ENCODE measurements around the gene NDUFS7. TPM values are rescaled to one million over a fixed set of nuclear protein-coding genes. Genes with fewer than 3 reads are reported as not detected.

Gene NDUFS7
- total RNA-seq (264 and 266 TPM in 2 replicates), polyA plus RNA-seq (455 and 472 TPM in 2 replicates)

DNA sequence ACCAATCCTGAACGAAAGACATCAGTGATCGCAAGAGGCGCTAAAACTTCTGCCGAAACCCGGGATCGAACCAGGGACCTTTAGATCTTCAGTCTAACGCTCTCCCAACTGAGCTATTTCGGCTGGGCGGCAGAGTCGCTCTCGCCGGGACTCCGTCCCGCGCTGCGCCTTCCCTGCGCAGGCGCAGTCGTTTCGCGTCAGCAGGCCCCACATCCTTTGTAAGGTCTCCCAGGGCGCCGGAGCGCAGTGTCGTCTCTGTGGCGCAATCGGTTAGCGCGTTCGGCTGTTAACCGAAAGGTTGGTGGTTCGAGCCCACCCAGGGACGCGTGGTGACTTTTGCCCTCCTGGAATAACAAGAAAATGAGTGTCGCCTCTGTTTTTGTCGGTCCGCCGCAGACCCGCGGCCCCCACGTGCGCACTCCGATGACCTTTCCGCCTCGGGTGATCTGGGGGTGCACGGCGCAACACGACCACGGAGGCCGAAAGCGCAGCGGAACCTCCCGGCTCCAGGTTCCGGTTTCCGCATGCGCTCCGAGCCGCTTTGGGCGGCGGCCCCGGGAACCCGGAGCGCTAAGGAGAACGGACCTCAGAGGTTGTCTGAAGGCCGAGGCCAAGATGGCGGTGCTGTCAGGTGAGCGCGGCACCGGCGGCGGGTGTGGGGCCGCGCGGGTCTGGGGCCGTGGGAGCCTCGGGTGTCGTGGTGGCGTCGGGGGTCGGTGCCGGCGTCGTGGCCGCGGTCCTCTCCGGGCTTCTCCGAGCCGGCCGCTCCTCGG lies at the start of gene NDUFS7:
Gene NDUFS7, plus strand, starts transcription at position 596 of the 773 bp plus-strand sequence. Its CDS starts 20 bp downstream, at position 616.
- Histone ChIP-seq H3K36me3 (no peaks in the 10 kb centered on the region), H3K27me3 (no peaks in the 10 kb centered on the region), H3K9me3 (ENCODE audit: low read depth) (no peaks in the 10 kb centered on the region), H3K4me3 (peak within 1 kb of the TSS; percentile 98), H3K27ac (peak within 1 kb of the TSS; percentile 95), H3K4me1 (ENCODE audit: low read depth) (peaks cover 5% of the 10 kb centered on the region)
- peak; percentile 93 to 95 for DNase-seq (ENCODE audit: low read depth in 1 of 2, low spot score in 1 of 2)
- TF ChIP-seq, protein P1, sequence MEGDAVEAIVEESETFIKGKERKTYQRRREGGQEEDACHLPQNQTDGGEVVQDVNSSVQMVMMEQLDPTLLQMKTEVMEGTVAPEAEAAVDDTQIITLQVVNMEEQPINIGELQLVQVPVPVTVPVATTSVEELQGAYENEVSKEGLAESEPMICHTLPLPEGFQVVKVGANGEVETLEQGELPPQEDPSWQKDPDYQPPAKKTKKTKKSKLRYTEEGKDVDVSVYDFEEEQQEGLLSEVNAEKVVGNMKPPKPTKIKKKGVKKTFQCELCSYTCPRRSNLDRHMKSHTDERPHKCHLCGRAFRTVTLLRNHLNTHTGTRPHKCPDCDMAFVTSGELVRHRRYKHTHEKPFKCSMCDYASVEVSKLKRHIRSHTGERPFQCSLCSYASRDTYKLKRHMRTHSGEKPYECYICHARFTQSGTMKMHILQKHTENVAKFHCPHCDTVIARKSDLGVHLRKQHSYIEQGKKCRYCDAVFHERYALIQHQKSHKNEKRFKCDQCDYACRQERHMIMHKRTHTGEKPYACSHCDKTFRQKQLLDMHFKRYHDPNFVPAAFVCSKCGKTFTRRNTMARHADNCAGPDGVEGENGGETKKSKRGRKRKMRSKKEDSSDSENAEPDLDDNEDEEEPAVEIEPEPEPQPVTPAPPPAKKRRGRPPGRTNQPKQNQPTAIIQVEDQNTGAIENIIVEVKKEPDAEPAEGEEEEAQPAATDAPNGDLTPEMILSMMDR (IDR thresholded peaks at IDR 0.05; ENCODE audit: low read depth, low read length), result peak; percentile 17

GRCh38 chr19:1336079-1336684 lies 47.5 kb upstream of the NDUFS7 start:
- TF ChIP-seq, protein P1 (IDR thresholded peaks at IDR 0.05; ENCODE audit: low read depth, low read length), result no peak
- no peaks in the 10 kb centered on the region for H3K9me3 ChIP-seq (ENCODE audit: low read depth)
- H3K4me1 ChIP-seq (ENCODE audit: low read depth), result peaks cover 4% of the 10 kb centered on the region
- no peak overlapping the region for H3K4me3 ChIP-seq
- H3K27me3 ChIP-seq, result no peaks in the 10 kb centered on the region
- DNase-seq (ENCODE audit: low read depth in 1 of 2, low spot score in 1 of 2), result no peak
- H3K36me3 ChIP-seq, result no peaks in the 10 kb centered on the region
- no peak overlapping the region for H3K27ac ChIP-seq

- TF ChIP-seq, protein P1 (IDR thresholded peaks at IDR 0.05; ENCODE audit: low read depth, low read length), result no peak
- H3K9me3 ChIP-seq (ENCODE audit: low read depth), result no peaks in the 10 kb centered on the region
- no peaks in the 10 kb centered on the region for H3K27me3 ChIP-seq
- H3K4me3 ChIP-seq, result no peak overlapping the region
- H3K36me3 ChIP-seq, result no peaks in the 10 kb centered on the region
- H3K27ac ChIP-seq, result no peak overlapping the region
- H3K4me1 ChIP-seq (ENCODE audit: low read depth), result no peaks in the 10 kb centered on the region
- no peak for DNase-seq (ENCODE audit: low read depth in 1 of 2, low spot score in 1 of 2)
These were observed 42.8 kb upstream of the NDUFS7 start for GRCh38 chr19:1340681-1341469.

- TF ChIP-seq, protein P1 (IDR thresholded peaks at IDR 0.05; ENCODE audit: low read depth, low read length), result no peak
- Histone ChIP-seq H3K27me3 (no peaks in the 10 kb centered on the region), H3K4me3 (no peak overlapping the region), H3K27ac (no peak overlapping the region), H3K36me3 (no peaks in the 10 kb centered on the region), H3K9me3 (ENCODE audit: low read depth) (no peaks in the 10 kb centered on the region), H3K4me1 (ENCODE audit: low read depth) (no peaks in the 10 kb centered on the region)
- peak in 1 of 2 donors; percentile 50 for DNase-seq (ENCODE audit: low read depth in 1 of 2, low spot score in 1 of 2)
These were observed 40.7 kb upstream of the NDUFS7 start for GRCh38 chr19:1343041-1343440.

DNA sequence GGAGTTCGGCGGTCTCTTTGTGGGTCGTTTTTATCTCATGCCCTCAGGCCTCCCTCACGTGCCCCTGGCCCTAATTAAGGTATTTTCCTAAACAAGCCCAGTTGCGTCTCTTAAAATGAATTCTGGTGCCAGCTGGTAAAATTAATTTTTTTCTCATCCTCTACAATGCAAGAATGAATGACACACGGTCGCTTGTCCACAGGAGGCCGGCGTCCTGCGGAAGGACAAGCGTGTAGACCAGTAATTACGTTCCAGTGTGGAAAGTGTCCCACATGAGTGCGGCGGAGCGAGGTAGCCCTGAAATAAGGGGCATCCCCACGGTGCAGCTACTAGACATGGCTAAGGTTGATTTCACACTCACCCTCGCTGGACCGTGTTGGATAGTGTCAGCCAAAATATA lies 34.5 kb upstream of the NDUFS7 start:
- H3K27ac ChIP-seq, result no peak overlapping the region
- DNase-seq (ENCODE audit: low read depth in 1 of 2, low spot score in 1 of 2), result no peak

More for the DNA sequence above, 34.5 kb upstream of the NDUFS7 start:
- TF ChIP-seq, protein P1 (IDR thresholded peaks at IDR 0.05; ENCODE audit: low read depth, low read length), result no peak
- no peaks in the 10 kb centered on the region for H3K9me3 ChIP-seq (ENCODE audit: low read depth)
- H3K4me1 ChIP-seq (ENCODE audit: low read depth), result peaks cover 17% of the 10 kb centered on the region
- H3K36me3 ChIP-seq, result no peaks in the 10 kb centered on the region
- no peak overlapping the region for H3K4me3 ChIP-seq
- H3K27me3 ChIP-seq, result no peaks in the 10 kb centered on the region
